ENCODE data around the gene NDUFA7.
"Not testable (repeated sequence)": the region's sequence is repeated elsewhere in the genome, so short reads cannot be mapped to it uniquely, and the experiment has no call there.

Gene NDUFA7

DNA sequence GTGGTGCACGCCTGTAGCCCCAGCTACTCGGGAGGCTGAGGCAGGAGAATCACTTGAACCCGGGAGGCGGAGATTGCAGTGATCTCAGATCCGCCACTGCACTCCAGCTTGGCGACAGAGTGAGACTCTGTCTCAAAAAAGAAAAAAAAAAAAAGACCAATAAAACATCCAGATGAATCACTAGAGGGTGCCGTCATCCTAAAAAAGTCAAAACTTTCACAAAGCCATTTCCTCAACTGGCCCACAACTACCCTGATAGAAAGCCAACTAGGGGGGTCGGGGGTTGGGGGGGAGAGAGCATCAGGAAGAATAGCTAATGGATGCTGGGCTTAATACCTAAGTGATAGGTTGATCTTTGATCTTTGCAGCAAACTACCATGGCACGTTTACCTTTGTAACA lies 2.3 kb downstream of the NDUFA7 start:
- not testable (repeated sequence) for DNase-seq

DNA sequence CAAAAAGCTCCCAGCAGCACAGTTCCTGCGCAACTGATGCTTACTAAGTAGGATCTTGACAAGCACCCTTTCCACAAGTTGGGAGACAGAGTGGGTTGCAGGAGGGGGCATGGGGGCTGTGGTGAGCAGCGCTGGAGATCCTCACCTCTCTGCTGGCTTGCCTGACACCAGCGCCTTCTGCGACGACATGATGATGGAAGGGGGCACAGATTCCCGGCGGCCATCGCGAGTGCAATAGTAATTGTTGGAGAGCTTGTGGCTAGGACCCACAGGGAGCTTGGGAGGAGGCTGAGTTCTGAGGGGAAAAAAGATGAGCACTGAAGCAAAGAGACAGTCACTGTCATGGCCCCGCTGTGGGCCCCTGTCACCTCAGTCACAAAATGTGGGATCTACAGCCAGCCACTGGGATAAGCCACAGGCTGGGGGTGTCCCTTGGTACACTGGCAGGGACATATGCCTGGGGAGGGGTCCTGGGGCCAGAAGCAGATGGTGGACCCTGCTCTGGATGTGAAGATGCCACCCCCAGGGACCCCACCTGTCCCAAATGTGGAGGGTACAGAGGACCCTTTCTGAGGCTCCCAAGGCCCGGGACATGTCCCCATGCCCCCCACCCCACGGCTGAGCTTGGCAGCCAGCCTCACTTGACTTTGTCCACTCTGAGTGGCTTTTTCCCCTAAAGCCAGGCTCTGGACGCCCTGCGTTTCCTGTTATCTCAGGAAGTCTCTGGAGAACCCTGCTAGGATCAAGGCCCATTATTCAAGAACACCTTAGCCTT lies 4.6 kb downstream of the NDUFA7 start:
- no peak for DNase-seq

DNA sequence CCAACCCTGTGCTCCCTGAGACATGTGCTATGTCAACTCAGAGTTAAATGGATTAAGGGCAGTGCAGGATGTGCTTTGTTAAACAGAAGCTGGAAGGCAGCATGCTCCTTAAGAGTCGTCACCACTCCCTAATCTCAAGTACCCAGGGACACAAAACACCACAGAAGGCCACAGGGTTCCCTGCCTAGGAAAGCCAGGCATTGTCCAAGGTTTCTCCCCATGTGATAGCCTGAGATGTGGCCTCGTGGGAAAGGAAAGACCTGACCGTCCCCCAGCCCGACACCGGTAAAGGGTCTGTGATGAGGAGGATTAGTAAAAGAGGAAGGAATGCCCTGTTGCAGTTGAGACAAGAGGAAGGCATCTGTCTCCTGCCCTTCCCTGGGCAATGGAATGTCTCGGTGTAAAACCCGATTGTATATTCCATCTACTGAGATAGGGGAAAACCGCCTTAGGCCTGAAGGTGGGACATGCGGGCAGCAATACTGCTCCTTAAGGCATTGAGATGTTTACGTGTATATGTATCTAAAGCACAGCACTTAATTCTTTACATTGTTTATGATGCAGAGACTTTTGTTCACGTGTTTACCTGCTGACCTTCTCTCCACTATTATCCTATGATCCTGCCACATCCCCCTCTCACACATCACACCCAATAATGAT lies 6.1 kb downstream of the NDUFA7 start:
- DNase-seq, result not testable (repeated sequence)

DNA sequence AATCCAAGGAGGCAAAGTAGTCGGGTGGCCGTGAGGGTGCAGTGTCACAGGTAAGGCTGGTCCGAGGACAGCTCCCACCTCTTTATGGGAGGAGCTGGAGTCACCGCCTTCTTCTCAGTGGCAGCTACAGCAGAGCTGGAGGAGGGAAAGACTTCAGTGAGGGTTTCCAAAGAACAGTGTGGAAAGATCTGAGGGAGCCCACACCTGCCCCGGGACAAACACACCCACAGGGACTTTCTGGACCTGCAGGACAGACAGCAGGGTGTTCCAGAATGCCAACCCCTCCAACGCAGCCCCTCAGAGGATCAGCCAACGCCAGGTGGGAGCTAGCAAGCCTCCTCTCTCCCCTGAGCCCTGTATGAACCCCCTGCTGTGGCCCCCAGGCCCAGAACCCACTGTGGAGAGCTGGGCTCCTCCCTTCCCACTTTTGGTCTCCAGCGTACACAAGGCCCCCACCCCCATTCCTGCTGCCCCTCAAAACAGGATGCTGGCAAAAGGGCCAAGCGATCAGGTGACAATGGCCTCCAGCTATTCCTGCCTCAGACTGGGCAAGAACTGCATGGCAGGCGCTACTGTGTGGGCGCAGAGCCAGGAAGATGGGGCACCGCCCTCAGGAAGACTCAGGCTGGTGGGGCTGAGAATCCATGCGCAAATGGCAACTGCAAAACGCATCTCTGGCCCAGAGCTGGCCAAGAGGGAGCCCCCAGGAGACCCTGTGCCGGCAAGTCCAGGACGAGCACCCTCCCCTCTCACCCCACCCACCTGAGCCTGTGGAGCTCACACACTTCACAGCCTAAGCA lies 9.5 kb downstream of the NDUFA7 start:
- DNase-seq, result no peak

DNA sequence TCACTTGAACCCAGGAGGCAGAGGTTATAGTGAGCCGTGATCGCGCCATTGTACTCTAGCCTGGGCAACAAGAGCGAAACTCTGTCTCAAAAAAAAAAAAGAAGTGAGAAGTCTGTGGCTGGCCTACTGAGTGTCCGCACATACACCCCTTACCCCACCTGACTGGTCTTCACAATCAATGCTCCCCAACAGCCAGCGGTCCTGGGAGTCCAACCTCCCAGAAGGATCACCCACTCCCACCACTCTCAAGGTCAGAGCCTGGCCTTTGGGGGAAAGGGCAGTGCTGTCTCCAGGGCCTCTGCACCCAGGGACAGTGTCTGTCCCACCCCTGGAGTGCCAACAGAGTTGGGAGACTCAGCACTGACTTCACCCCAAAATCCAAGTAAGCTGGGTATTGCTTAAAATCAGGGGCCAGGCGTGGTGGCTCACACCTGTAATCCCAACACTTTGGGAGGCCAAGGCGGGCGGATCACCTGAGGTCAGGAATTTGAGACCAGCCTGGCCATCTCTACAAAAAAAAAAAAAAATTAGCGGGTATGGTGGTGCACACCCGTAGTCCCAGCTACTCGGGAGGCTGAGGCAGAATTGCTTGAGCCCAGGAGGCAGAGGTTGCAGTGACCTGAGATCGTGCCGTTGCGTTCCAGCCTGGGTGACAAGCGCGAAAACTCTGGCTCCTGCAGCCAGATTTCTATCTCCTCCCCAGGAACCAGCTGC lies 10.7 kb downstream of the NDUFA7 start:
- no peak for DNase-seq

DNA sequence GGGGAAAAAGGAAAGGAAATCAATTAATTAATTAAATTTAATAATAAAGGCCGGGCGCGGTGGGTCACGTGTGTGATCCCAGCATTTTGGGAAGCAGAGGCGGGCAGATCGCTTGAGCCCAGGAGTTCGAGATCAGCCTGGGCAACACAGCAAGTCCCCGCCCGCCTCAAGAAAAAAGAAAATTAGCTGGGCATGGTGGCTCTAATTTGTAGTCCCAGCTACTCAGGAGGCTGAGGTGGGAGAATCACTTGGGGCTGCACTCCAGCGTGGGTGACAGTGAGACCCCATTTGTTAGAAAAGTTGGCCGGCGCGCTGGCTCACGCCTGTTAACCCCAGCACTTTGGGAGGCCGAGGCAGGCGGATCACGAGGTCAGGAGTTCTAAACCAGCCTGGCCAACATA lies 12.3 kb downstream of the NDUFA7 start:
- DNase-seq, result no peak

DNA sequence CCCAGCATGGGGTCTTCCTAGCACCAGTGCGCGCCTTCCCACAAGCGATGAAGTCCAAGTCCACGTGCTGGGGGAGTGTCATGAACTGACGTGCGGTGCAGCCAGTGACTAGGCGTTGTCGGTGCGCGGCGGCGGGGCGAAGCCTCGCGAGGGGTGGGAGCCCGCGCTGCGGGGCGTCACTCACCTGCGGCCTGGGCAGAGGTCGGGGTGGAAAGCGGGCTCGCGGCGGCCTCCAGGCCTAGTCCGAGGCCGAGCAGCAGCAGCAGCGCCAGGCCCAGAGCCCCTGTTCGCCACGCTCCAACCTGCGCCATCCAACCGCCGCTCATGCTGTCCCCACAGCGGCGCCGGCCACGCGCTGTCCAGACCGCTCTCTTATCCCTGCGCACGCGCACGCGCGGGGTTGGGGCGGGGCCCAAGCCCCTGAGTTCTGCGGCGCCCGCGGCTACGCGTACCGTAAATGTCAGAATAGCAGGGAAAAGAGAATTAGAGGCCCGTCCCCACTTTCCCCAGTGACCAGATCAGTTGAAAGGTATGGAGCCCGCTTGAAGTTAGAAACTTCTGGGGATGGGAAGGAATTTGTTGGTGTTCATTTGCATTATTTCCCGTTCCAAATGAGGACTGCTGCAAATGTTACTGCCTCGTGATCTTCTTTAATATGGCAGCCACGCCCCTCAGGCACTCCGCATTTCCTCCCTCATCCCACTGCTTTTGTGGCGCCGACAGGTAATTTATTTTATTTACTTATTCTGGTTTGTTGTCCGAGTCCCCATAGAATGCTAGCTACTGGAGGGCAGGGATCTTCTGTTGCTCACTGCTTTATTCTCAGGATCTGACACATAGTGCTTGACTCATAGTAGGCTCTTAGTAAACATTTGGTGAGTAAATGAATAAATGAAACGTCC lies 13.0 kb downstream of the NDUFA7 start, which contains the start of gene CD320:
Gene CD320, minus strand, starts transcription at position 394 of the 902 bp plus-strand sequence. Its CDS starts 68 bp downstream, at position 326.
- peak; percentile 66 to 90 for DNase-seq

DNA sequence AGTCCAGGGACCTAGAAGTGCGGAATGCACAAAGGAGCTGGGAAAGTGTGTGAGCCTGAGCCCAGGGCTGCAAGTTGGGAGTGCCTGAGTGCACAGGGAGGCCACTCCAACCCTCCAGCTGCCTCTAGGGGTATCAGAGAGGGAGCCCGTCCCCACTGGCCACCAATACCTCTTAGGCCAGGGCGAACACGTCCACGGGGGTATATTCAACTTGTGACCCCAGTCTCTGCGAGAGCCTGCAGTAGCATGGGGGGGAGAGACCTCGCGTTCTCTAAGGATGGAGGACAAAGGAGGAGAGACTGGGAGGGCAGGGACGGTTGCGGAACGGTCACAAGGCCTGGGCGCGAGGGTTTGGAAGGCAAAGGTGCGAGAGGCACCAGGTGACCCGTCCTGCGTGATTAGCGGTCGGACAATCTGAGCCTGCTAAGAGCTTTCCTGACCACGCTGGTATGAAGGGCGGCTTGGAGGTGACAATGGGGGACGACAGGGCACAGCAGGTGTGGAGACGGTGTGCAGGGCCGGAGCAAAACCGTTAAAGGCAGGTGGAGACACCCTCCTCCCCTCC lies 13.7 kb downstream of the NDUFA7 start:
- no peak for DNase-seq

DNA sequence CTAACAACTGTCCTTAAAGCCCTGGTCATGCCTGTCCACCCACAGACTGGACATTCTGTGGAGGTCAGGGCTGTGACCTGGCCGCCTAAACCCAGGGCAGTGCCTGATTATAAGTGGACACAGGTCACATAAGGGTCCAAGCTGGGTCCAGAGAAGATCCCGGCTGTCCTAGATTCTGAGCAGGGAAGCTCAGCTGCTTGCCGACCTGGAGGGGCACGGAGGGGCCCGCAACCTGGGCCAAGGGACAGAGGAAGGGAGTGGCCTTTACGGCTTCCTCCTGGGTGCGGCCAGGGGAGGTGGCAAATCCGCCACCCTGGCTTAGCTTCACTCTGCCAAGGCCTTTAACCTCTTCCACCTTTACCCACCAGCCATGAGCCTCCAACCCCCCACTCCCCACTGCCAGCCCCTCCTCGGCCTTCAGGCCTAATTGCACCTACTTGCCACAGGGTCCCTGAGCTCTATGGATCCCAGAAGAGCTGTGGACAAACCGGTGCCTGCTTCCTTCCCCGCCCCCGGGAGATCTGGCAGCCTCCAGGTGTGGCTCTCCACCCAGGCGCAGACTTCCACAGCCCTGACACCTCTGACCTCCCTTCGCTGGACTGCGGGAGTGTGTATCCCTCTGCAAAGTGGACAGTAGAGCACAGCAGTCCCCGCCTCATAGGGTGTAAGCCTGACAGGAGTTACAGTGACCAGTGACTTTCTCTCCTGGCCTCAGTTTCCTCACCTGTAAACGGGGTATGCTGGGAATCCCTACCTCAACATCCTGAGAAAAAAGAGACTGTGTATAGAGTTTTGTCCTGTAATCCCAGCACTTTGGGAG lies 14.7 kb downstream of the NDUFA7 start:
- no peak for DNase-seq

DNA sequence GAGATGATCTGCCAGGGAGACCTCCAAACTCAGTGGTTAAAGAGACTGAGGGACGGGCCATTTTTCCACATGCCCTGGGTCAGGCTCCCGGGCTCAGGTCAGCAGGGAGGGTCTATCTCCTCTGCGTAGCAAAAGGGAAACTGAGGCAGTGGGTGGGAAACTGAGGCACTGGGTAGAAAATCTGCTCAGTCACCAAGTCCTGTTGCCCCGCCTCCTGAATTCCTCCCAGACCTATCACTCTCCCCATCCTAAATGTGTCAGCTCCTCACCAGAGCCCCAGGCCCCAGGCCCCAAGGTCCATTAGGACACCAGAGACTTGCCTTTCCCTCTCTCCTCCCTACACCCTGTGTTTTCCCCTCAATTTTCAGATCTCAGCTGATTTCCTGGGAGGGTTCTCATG lies 15.4 kb downstream of the NDUFA7 start:
- no peak for DNase-seq

DNA sequence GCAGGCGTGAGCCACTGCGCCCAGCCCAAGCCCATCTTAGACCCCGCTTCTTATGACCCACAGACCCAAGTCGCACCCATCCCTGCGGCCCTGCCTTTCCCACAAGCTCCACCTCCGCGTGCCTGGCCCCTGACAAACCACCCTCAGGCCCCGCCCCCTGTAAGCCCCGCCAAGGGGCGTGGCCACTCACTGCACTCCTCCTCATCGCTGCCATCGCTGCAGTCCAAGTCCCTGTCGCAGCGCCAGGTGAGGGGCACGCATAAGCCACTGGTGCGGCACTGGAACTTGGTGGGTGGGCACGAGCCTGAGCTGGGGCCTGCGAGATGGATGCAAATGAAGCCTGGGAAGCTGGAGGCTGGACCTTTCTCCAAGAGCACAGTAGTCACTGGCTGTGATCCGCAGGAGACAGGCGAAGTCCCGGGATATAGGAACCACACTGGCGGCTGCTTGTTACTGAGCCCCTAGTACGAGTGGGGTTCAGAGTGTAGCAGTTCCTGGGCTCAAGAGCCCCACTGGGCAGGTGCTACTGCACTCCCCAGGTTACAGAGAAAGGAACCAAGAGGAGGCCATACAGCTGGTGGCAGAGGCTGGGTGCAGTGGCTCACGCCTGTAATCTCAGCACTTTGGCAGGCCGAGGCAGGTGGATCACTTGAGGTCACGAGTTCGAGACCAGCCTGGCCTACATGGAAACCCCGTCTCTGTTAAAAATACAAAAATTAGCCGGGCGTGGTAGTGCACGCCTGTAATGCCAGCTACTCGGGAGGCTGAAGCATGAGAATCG lies 16.1 kb downstream of the NDUFA7 start:
- no peak for DNase-seq

DNA sequence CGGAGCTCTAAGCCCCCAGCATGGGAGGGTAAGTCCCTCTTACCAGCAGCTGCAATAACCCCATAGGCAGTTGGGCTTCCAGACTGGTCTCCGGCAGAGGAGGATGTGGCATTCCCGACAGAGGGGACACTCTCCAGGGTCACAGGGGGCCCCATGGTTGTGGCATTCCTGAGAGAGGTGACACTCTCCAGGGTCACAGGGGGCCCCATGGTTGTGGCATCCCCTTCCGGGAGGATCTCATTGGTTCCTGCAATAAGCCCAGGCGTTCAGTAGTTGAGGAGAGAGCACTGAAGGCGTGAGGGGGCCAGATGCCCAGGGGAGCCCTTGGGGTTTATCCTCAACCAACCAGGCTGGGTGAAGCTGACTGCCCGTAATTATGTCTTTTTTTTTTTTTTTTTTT lies 18.4 kb downstream of the NDUFA7 start:
- DNase-seq, result no peak

DNA sequence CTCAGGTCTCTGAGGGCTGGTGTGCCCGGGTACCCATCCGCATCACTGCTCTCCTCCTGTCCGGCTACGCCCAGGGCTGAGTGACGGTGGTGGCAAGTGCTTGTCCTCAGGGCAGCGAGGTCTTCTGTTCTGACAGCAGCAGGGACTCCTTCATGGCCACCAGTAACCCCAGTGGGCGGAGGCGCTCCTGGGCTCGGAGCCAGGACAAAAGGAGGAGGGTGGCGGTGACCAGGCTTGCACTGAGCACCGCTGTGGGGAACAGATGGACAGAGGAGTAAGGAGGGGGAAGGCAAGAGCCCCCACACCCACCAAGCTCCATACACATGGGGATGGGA lies 18.9 kb downstream of the NDUFA7 start:
- DNase-seq, result no peak

DNA sequence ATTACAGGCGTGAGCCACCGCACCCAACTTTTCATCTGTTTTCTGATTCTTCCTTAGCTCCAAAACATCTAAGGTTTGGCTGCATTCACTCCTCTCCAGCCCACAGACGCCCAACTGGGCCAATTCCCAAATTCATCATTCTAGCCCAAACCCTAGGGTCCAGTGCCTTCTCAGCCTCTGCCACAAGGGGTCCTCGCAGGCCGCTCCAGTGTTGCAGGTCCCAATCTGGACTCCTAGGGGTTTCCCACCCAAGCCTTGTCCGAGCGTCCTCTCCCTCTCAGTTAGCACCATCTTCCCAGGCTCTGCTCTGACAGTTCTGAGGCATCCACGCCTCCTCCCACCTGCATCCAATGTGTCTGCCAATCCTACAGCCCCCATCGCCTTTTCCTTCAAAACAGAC lies 29.8 kb downstream of the NDUFA7 start:
- DNase-seq, result not testable (repeated sequence)

DNA sequence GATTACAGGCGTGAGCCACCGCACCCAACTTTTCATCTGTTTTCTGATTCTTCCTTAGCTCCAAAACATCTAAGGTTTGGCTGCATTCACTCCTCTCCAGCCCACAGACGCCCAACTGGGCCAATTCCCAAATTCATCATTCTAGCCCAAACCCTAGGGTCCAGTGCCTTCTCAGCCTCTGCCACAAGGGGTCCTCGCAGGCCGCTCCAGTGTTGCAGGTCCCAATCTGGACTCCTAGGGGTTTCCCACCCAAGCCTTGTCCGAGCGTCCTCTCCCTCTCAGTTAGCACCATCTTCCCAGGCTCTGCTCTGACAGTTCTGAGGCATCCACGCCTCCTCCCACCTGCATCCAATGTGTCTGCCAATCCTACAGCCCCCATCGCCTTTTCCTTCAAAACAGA lies 44.7 kb downstream of the NDUFA7 start:
- not testable (repeated sequence) for DNase-seq

DNA sequence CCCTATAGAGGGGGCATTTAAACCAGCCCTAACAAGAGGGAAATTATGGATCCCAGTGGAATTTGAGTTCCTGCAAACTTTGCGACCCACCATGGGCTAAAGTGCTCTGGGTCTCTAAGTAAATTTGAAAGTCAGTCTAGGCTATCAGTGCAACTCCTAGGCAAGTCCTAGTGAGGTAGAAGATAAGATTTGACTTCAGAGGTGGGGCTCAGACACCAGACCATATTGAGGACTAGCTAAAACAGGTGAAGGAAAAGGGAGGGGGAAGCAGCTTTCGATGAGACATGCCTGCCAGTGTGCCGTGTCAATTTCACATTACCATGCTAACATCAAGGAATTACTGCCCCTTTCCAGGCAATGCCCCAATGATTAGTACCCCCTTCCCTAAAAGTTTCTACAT lies 51.5 kb downstream of the NDUFA7 start:
- DNase-seq, result no peak

DNA sequence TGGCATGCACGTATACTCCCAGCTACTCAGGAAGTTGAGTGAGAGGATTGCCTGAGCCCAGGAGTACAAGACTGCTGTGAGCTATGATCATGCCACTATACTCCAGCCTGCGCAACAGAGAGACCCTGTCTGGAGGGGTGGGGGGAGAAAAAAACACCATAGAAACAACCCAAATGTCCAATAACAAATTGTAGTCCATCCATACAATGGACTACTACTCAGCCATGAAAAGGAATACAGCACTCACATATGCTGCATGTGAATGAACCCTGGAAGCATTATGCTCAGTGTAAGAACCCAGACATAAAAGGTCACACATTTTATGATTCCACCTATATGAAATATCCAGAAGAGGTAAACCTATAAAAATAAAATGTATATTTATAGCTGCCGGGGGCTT lies 55.3 kb downstream of the NDUFA7 start:
- no peak for DNase-seq

DNA sequence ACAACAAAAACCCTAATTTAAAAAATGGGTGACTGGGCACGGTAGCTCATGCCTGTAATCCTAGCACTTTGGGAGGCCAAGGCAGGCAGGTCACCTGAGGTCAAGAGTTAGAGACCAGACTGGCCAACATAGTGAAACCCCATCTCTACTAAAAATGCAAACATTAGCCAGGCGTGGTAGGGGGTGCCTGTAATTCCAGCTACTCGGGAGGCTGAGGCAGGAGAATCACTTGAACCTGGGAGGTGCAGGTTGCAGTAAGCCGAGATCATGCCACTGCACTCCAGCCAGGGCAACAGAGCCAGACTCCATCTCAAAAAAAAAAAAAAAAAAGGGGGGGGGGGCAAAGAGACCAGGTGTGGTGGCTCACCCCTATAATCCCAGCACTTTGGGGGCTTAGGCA lies 56.9 kb downstream of the NDUFA7 start:
- DNase-seq, result not testable (repeated sequence)

DNA sequence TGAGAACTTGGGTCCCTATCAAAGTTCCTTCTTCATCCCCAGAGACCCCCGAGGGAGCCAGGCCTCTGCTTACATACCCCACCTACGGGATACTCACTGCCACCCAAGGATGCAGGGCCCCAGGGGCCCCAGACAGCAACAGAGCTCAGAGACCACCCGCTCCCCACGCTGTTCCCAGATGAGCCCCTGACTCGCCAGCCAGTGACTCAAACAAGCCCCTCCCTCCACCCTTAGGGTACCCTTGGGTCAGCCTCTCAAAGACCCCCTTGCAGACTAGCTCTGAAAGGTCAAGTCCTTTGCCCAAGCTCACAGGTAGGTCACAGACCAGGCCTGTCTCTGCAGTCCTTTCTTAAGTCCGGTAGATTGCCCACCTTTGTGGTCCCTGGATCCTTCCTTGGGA lies 58.7 kb downstream of the NDUFA7 start:
- DNase-seq, result no peak

DNA sequence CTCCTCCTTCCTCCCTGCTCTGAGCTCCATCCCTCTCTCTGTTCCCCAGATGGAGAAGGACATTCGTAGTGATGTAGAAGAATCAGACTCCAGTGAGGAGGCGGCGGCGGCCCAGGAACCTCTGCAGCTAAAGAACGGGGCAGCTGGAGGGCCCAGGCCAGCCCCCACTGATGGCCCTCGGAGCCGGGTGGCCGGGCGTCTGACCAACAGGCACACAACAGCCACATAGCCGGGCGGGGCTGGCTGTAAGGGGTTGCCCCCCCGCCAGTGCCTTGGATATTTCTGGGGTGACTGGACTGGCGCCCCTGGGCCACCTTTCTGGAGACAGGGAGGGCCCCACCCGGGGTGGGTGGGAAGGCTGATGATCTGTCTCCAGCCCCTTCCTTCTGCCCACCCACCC lies 59.3 kb downstream of the NDUFA7 start:
- DNase-seq, result no peak
